C4-2B (cell line): Measurements from ENCODE around the gene CEP128.

ENCODE experiments used
- ZFX ChIP-seq: fragments of 450-650 bp; IDR thresholded peaks from 2 replicates; pipeline ENCODE4 v1.6.1; 2017
- TF ChIP-seq, protein P1 (sequence below): fragments of 450-650 bp; conservative IDR thresholded peaks from 2 replicates; pipeline ENCODE4 v1.5.1; 2017; ENCODE audit warnings: mild to moderate bottlenecking

GRCh38 chr14:80628547-80628946 is 313.0 kb downstream of the CEP128 start:
- TF ChIP-seq, protein P1, sequence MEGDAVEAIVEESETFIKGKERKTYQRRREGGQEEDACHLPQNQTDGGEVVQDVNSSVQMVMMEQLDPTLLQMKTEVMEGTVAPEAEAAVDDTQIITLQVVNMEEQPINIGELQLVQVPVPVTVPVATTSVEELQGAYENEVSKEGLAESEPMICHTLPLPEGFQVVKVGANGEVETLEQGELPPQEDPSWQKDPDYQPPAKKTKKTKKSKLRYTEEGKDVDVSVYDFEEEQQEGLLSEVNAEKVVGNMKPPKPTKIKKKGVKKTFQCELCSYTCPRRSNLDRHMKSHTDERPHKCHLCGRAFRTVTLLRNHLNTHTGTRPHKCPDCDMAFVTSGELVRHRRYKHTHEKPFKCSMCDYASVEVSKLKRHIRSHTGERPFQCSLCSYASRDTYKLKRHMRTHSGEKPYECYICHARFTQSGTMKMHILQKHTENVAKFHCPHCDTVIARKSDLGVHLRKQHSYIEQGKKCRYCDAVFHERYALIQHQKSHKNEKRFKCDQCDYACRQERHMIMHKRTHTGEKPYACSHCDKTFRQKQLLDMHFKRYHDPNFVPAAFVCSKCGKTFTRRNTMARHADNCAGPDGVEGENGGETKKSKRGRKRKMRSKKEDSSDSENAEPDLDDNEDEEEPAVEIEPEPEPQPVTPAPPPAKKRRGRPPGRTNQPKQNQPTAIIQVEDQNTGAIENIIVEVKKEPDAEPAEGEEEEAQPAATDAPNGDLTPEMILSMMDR, result no peak
- no peak for TF ChIP-seq ZFX
